GM18526 (cell line): Measurements from ENCODE around the gene TPPP2.

Source experiments
- POLR2A ChIP-seq: IDR thresholded peaks from 3 replicates; pipeline ENCODE4 v1.6.1; 2011; ENCODE audit not compliant: insufficient read length; ENCODE audit errors: extremely low read depth

TPPP2 gene

GRCh38 chr14:21059842-21060613 lies 30.0 kb downstream of the TPPP2 start:
- TF ChIP-seq POLR2A = no peak

DNA sequence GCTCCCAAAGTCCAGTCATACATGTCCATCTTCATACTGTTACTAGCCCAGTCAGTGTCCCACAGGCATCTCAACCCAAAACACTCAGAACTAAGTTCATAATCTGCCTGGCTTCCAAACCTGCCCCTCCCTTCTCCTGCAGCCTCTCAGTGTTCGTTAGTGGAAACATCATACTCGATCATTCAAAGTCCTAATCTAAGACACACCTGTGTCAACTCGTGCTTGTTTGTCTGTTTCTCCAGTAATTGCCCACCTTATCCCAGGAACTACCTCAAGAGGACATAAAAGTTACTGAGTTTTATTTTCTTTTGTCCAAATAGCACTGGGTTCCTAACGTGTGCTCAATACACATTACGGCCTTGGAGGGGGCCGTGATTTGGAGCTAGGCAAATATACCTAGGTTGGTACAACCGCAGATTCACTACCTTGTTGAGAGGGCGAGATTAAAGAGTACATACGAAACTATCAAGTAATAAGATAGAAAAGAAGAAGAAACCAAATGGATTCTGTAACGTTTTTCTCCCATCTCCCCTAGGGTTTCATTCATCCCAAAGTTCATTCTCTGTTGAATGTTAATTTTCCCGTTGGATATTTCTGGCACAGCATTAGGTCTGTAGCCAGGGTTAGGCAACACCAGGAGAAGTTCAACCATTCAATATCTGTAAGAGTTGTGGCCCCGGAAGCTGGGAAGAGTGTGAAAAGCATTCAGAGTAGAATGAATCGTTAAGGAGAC lies 30.8 kb downstream of the TPPP2 start:
- TF ChIP-seq POLR2A = no peak

- no peak for TF ChIP-seq POLR2A
These were observed 31.3 kb downstream of the TPPP2 start for GRCh38 chr14:21061347-21061668.

DNA sequence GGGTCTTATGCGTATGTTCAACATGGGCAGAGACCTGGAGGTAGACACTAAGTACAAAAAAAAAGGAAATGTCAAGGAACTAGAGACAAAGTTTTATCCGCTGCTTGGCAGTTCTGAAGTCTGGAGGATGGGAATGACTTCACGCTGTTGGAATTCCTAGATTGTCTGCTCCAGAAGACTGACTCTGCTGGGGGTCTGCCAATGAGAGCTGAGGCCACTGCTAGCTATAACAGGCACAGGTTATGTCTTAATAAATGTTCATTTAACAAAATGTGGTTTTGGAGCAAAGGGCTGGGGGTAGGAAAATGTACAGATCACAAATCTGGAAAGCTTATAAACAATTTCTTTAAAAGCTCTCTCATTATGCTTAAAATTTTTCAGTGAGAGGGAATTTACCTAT lies 33.5 kb downstream of the TPPP2 start:
- TF ChIP-seq POLR2A = no peak

GRCh38 chr14:21066882-21067502 lies 37.0 kb downstream of the TPPP2 start:
- TF ChIP-seq POLR2A = no peak

GRCh38 chr14:21068521-21069387 lies 38.7 kb downstream of the TPPP2 start:
- no peak for TF ChIP-seq POLR2A

DNA sequence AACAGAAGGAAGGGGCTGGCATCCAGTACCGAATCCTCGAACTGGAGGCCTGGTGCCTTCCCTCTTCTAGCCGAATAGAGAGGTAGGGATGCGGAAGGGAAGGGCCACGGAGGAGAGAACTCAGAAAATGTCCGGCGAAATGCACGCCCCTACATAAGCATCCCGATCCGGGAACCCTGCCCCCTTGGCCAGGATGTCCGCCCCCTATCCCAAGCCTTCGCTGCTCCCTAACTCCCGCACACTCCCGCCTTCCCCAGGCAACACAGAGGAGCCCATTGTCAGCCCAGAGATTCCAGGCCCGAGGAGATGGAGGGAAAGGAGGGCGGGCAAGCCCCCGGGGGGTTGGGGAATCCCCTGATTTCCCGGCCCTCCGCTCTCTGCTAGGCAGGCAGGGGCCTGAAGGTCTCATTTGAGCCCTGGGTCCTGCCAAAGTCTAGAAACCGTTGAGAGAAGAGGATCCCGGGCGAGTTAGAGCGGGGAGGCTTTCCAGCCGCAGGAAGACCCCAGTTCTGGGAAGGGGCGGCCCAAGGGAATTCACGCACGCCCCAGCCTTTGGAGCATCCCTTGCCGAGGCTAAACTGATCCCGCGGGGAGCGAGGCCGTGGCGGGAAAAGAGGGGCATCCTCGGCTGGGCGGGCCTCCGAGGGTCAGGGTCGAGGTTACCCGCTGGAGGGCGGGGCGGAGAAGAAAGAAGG lies 39.5 kb downstream of the TPPP2 start:
- no peak for TF ChIP-seq POLR2A

- no peak for TF ChIP-seq POLR2A
These were observed 40.1 kb downstream of the TPPP2 start, which contains the start of gene ARHGEF40 for GRCh38 chr14:21070083-21070609. TSS of gene ARHGEF40 (plus strand) at chr14:21070304. CDS start at chr14:21070397, 93 bp downstream.

DNA sequence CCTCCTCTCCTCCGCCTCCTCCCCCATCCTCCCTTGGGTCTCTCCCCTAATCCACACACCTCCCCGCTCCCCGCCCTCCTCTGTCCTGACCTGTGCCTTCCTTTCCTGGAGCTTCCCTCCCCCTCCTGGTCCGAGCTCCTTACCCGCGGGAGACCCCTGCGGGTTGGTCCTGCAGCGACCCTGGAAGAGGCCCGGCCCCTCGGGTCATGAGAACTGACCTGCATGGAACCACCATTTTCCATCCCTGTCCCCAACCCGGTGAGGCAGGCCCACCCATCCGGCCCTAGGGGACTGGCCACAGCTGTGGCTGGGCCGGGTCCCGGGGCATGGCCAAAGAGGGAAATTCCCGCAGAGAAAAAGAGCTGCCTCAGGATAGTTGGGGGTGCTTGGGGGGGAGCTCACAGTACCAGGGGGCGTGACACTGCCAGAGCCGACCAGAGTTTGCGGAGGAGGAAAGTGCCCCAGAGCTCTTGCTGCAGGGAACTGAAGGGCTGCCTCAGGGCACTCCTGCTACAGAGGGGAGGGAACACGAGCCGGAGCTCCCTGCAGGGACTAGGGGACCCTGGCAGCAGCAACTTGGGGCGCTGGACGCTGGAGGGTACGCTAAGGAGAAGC lies 40.7 kb downstream of the TPPP2 start:
- TF ChIP-seq POLR2A = no peak

DNA sequence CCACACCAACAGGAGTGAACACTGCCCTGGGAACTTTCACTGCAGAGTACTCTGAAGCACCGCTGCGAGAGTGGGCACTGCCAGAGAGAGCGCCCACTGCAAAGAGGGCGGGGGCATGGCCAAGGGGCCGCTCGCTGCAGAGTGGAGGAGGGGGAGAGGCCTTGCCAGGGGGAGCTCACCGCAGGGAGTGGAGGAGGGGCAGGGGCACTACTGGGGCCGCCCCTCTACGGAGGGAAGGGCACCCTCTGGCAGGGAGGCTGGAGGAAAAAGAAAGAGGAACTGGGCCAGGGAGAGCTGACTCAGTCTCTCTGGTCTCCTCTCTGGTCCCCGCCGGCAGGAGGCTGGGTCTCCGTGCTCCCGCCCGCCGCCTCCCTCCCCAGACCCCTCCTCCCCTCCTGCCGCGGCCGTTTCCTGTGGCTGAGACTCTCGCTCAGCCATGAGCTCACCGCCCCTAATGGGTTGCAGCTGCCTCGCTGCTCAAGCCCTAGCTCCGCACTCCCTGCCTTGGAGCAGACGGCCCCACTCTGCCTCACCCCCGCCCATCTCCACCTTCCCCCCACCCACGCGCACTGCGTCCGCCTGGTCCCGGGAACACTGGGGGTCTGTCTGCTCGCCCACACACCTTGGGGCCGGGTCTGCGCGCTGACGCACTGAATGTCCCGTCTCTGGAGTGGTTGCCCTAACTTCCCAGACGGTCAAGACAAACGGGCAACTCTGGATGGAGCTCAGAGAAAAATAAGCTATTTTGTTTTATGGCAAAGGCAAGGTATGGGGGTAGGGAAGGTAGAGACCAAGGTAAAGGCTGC lies 41.4 kb downstream of the TPPP2 start:
- TF ChIP-seq POLR2A = no peak

GRCh38 chr14:21072031-21072473 lies 42.0 kb downstream of the TPPP2 start:
- no peak for TF ChIP-seq POLR2A

- TF ChIP-seq POLR2A = no peak
These were observed 42.8 kb downstream of the TPPP2 start for GRCh38 chr14:21072781-21073339.

- no peak for TF ChIP-seq POLR2A
These were observed 43.9 kb downstream of the TPPP2 start for GRCh38 chr14:21073921-21074320.
